Neural cell (in vitro differentiated cells): ENCODE results near the gene RPL27. TPM values are rescaled to one million over a fixed set of nuclear protein-coding genes. Genes with fewer than 3 reads are reported as not detected.

Experiments used
- H2AFZ ChIP-seq: fragments of 200-600, 300-800 bp; sonication (generic), shearing (Covaris generic); 2 replicates; pipeline ENCODE4 v1.6.0; 2014; ENCODE audit warnings: low read depth, mild to moderate bottlenecking, antibody characterized with exemption, low read length, moderate library complexity
- H3F3A ChIP-seq: fragments of 200-600 bp; shearing (Covaris generic); 2 replicates; pipeline ENCODE4 v1.6.1; 2016; ENCODE audit warnings: mild to moderate bottlenecking, moderate library complexity, mixed read lengths, antibody characterized with exemption, low read length; ENCODE audit not compliant: insufficient read depth, poor library complexity, severe bottlenecking
- H3K27ac ChIP-seq: fragments of 200-600, 300-800 bp; sonication (generic), shearing (Covaris generic); 2 replicates; pipeline ENCODE4 v1.5.1; 2014; ENCODE audit warnings: mild to moderate bottlenecking, low read length, moderate library complexity
- H3K27me3 ChIP-seq: fragments of 300-800, 200-600 bp; sonication (generic), shearing (Covaris generic); 2 replicates; pipeline ENCODE4 v1.6.0; 2014; ENCODE audit warnings: mild to moderate bottlenecking, low read depth, low read length, moderate library complexity; ENCODE audit not compliant: insufficient read depth
- H3K36me3 ChIP-seq: fragments of 300-800, 200-600 bp; sonication (generic), shearing (Covaris generic); 2 replicates; pipeline ENCODE4 v1.5.1; 2014; ENCODE audit warnings: mild to moderate bottlenecking, antibody characterized with exemption, low read length, moderate library complexity; ENCODE audit not compliant: insufficient read depth
- H3K4me2 ChIP-seq: fragments of 300-800, 200-600 bp; sonication (generic), shearing (Covaris generic); 2 replicates; pipeline ENCODE4 v1.6.0; 2014; ENCODE audit warnings: mild to moderate bottlenecking, low read length
- H3K4me3 ChIP-seq: fragments of 300-800, 200-600 bp; sonication (generic), shearing (Covaris generic); 2 replicates; pipeline ENCODE4 v1.5.1; 2014; ENCODE audit warnings: mild to moderate bottlenecking, low read length, moderate library complexity
- H3K79me2 ChIP-seq: fragments of 200-600 bp; shearing (Covaris generic); replicated peaks from 2 replicates; pipeline ENCODE4 v1.6.0; 2014; ENCODE audit warnings: mild to moderate bottlenecking, low read length, moderate library complexity; ENCODE audit not compliant: insufficient read depth
- H3K9ac ChIP-seq: fragments of 300-800, 200-600 bp; sonication (generic), shearing (Covaris generic); 2 replicates; pipeline ENCODE4 v1.6.1; 2016; ENCODE audit warnings: mild to moderate bottlenecking, low read length, mixed read lengths
- H3K9me2 ChIP-seq: fragments of 200-600 bp; shearing (Covaris generic); 2 replicates; pipeline ENCODE4 v1.6.1; 2016; ENCODE audit warnings: mild to moderate bottlenecking, low read length, mixed read lengths; ENCODE audit not compliant: insufficient read depth
- H3K9me3 ChIP-seq: fragments of 200-600, 300-800 bp; sonication (generic), shearing (Covaris generic); 2 replicates; pipeline ENCODE4 v1.6.1; 2016; ENCODE audit warnings: mild to moderate bottlenecking, mixed run types, low read length, moderate library complexity, mixed read lengths
- H4K20me1 ChIP-seq: fragments of 200-600 bp; shearing (Covaris generic); 2 replicates; pipeline ENCODE4 v1.6.1; 2016; ENCODE audit warnings: mild to moderate bottlenecking, mixed run types; ENCODE audit not compliant: insufficient read depth
- EP300 ChIP-seq: fragments of 450-650 bp; conservative IDR thresholded peaks from 2 replicates; pipeline ENCODE4 v1.6.1; 2014; ENCODE audit warnings: antibody characterized with exemption, mild to moderate bottlenecking, moderate library complexity; ENCODE audit not compliant: poor library complexity, severe bottlenecking
- EZH2 ChIP-seq: fragments of 200-600, 300-800 bp; shearing (Covaris generic), sonication (generic); IDR thresholded peaks from 2 replicates; pipeline ENCODE4 v1.6.1; 2014; ENCODE audit warnings: antibody characterized with exemption, low read length, borderline replicate concordance, mild to moderate bottlenecking; ENCODE audit not compliant: insufficient read depth, poor library complexity, severe bottlenecking
- MXI1 ChIP-seq: fragments of 450-650 bp; conservative IDR thresholded peaks from 2 replicates; pipeline ENCODE4 v1.6.1; 2014; ENCODE audit warnings: antibody characterized with exemption, mild to moderate bottlenecking; ENCODE audit not compliant: poor library complexity, severe bottlenecking
- POLR2AphosphoS5 ChIP-seq: IDR thresholded peaks from 2 replicates; pipeline ENCODE4 v1.6.1; 2012
- RAD21 ChIP-seq: fragments of 450-650 bp; conservative IDR thresholded peaks from 2 replicates; pipeline ENCODE4 v1.6.1; 2014; ENCODE audit warnings: antibody characterized with exemption, mild to moderate bottlenecking, moderate library complexity
- SMC3 ChIP-seq: fragments of 450-650 bp; conservative IDR thresholded peaks from 2 replicates; pipeline ENCODE4 v1.6.1; 2014; ENCODE audit warnings: antibody characterized with exemption, mild to moderate bottlenecking, moderate library complexity; ENCODE audit not compliant: poor library complexity
- TAF1 ChIP-seq: IDR thresholded peaks from 2 replicates; pipeline ENCODE4 v1.6.1; 2012; ENCODE audit warnings: low read depth
- polyA minus RNA-seq: library from RNA; depleted of rRNA, polyadenylated mRNA; stranded (reverse); fragments of >200 nt; gene quantifications from 2 replicates; pipeline ENCODE4 v1.2.3, GENCODE V29; 2014
- polyA plus RNA-seq: library from polyadenylated mRNA; depleted of rRNA; stranded (reverse); fragments of >200 nt; gene quantifications from 2 replicates; pipeline ENCODE4 v1.2.3, GENCODE V29; 2014
- TF ChIP-seq, protein P1 (sequence below): IDR thresholded peaks from 2 replicates; pipeline ENCODE4 v1.6.1; 2012; ENCODE audit warnings: borderline replicate concordance
- TF ChIP-seq, protein P2 (sequence below): fragments of 450-650 bp; IDR thresholded peaks from 2 replicates; pipeline ENCODE4 v1.5.1; 2014; ENCODE audit warnings: antibody characterized with exemption, mild to moderate bottlenecking, moderate library complexity; ENCODE audit not compliant: poor library complexity, severe bottlenecking

The RPL27 gene
- 1,167 and 1,178 TPM in 2 replicates for polyA plus RNA-seq
- polyA minus RNA-seq, result 388 and 475 TPM in 2 replicates

DNA sequence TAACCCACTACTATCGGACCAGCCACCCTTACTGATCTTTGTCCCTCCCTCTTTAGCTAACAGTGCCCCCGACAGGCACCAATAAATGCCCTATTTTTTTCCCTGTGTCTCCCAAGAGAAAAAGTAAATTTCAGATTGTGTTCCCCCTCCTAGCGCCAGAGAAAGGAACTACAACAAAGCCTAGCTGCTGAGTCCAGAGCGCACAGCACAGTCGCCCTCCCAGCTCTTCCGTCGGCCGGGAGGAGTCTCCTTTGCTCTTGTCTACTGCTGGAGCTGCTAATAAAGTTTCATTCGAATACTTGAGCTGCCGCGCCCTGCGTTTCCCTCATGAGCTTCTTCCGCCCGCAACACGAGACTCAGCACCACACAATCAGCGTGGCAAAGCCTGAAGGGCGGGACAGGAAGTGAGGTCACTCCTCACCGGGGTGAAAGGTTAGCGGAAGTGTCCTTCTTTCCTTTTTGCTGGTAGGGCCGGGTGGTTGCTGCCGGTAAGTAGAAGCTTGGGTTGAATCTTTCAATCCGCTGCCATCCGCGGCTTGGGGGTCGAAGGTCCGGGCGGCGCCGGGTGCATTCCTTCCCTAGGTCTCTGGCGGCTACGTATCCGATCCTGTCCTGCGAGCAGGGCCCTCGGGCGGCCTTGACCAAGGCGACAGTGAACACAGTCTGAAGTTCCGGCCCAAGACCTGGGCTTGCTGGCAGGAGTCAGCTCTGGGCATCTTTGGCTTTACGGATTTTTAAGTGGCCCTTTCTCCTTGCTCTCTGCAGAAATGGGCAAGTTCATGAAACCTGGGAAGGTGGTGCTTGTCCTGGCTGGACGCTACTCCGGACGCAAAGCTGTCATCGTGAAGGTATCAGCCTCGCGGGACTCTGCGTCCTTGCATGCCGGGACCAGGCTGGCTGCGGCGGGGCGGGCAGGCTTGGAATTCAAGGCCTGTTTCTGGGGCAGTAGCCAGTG, at the start of gene RPL27:
Gene RPL27, plus strand, starts transcription at position 436 of the 955 bp plus-strand sequence. Its CDS starts 332 bp downstream, at position 768.
- Histone ChIP-seq H3K4me2 (peak within 1 kb of the TSS; percentile 83), H2AFZ (no peak within 1 kb of the TSS), H3K79me2 (peaks cover 15% of the 10 kb centered on the region), H3K36me3 (no peaks in the 10 kb centered on the region), H3F3A (no peaks in the 10 kb centered on the region), H3K4me3 (peak within 1 kb of the TSS; percentile 81), H3K9me3 (no peaks in the 10 kb centered on the region), H3K27me3 (no peaks in the 10 kb centered on the region), H3K9me2 (no peaks in the 10 kb centered on the region), H4K20me1 (no peaks in the 10 kb centered on the region), H3K9ac (peak within 1 kb of the TSS; percentile 88), H3K27ac (peak within 1 kb of the TSS; percentile 84)
- TF ChIP-seq, protein P1, sequence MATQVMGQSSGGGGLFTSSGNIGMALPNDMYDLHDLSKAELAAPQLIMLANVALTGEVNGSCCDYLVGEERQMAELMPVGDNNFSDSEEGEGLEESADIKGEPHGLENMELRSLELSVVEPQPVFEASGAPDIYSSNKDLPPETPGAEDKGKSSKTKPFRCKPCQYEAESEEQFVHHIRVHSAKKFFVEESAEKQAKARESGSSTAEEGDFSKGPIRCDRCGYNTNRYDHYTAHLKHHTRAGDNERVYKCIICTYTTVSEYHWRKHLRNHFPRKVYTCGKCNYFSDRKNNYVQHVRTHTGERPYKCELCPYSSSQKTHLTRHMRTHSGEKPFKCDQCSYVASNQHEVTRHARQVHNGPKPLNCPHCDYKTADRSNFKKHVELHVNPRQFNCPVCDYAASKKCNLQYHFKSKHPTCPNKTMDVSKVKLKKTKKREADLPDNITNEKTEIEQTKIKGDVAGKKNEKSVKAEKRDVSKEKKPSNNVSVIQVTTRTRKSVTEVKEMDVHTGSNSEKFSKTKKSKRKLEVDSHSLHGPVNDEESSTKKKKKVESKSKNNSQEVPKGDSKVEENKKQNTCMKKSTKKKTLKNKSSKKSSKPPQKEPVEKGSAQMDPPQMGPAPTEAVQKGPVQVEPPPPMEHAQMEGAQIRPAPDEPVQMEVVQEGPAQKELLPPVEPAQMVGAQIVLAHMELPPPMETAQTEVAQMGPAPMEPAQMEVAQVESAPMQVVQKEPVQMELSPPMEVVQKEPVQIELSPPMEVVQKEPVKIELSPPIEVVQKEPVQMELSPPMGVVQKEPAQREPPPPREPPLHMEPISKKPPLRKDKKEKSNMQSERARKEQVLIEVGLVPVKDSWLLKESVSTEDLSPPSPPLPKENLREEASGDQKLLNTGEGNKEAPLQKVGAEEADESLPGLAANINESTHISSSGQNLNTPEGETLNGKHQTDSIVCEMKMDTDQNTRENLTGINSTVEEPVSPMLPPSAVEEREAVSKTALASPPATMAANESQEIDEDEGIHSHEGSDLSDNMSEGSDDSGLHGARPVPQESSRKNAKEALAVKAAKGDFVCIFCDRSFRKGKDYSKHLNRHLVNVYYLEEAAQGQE, result peak; percentile 92
- TF ChIP-seq SMC3 (peak; percentile 79), EZH2 (no peak), TAF1 (peak; percentile 73), RAD21 (peak; percentile 70), MXI1 (peak; percentile 97), POLR2AphosphoS5 (peak; percentile 86), EP300 (peak; percentile 88)
- TF ChIP-seq, protein P2, sequence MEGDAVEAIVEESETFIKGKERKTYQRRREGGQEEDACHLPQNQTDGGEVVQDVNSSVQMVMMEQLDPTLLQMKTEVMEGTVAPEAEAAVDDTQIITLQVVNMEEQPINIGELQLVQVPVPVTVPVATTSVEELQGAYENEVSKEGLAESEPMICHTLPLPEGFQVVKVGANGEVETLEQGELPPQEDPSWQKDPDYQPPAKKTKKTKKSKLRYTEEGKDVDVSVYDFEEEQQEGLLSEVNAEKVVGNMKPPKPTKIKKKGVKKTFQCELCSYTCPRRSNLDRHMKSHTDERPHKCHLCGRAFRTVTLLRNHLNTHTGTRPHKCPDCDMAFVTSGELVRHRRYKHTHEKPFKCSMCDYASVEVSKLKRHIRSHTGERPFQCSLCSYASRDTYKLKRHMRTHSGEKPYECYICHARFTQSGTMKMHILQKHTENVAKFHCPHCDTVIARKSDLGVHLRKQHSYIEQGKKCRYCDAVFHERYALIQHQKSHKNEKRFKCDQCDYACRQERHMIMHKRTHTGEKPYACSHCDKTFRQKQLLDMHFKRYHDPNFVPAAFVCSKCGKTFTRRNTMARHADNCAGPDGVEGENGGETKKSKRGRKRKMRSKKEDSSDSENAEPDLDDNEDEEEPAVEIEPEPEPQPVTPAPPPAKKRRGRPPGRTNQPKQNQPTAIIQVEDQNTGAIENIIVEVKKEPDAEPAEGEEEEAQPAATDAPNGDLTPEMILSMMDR, result peak; percentile 93

DNA sequence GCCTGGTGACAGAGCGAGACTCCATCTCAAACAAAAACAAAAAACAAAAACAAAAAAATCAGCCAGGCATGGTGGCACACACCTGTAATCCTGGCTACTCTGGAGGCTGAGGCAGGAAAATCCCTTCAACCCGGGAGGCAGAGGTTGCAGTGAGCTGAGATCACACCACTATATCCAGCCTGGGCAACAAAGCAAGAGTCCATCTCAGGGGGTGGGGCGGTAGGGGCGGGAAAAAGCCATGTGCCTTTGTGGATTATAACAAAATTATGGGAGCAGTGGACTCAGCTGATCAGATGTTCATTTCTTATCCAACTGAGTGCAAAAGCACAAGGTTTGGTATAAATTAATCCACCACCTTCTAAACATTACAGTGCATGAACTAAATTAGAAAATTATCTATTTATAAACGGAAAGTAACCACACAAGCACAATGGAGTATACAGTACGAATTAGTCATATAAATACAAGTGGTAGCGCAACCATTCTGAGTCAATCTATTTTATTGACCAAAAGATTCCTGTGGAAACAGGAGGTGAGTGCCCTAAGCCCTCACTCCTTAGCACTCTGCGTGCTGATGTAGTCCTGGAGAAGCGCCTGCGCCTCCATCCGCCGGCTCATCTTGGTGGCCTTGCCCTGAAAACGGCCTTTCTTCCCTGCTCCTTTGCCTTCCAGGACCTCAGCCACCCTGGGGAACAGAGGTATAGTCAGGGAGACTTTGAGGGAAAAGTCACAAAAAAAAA, 48.0 kb upstream of the RPL27 start:
- TF ChIP-seq MXI1 (no peak), RAD21 (no peak), EZH2 (no peak), TAF1 (no peak)
- TF ChIP-seq, protein P2, result no peak
- TF ChIP-seq, protein P1, result no peak
- no peak overlapping the region for H3K4me2 ChIP-seq
- no peaks in the 10 kb centered on the region for H3K27me3 ChIP-seq
- no peaks in the 10 kb centered on the region for H3K9me2 ChIP-seq
- H3K4me3 ChIP-seq, result no peak overlapping the region
- no peak overlapping the region for H2AFZ ChIP-seq
- no peak overlapping the region for H3K27ac ChIP-seq
- H3K79me2 ChIP-seq, result no peaks in the 10 kb centered on the region
- no peaks in the 10 kb centered on the region for H4K20me1 ChIP-seq
- no peaks in the 10 kb centered on the region for H3K9me3 ChIP-seq
- no peaks in the 10 kb centered on the region for H3K36me3 ChIP-seq
- no peaks in the 10 kb centered on the region for H3F3A ChIP-seq
- no peak overlapping the region for H3K9ac ChIP-seq
